Left kidney (tissue), 2 donors: ENCODE data around the gene TCEAL1. TPM values are rescaled to one million over a fixed set of nuclear protein-coding genes. Genes with fewer than 3 reads are reported as not detected.

Experiments used
- DNase-seq: peaks from one replicate; pipeline ENCODE4 v3.0.0-alpha.2; 2013
- polyA plus RNA-seq: library from polyadenylated mRNA; unstranded; fragments of 120-200 nt; gene quantifications from one replicate; pipeline ENCODE4 v1.2.1, GENCODE V29; 2013; ENCODE audit not compliant: insufficient read length

Gene TCEAL1
- polyA plus RNA-seq, 1 donor, result 27.0 TPM

DNA sequence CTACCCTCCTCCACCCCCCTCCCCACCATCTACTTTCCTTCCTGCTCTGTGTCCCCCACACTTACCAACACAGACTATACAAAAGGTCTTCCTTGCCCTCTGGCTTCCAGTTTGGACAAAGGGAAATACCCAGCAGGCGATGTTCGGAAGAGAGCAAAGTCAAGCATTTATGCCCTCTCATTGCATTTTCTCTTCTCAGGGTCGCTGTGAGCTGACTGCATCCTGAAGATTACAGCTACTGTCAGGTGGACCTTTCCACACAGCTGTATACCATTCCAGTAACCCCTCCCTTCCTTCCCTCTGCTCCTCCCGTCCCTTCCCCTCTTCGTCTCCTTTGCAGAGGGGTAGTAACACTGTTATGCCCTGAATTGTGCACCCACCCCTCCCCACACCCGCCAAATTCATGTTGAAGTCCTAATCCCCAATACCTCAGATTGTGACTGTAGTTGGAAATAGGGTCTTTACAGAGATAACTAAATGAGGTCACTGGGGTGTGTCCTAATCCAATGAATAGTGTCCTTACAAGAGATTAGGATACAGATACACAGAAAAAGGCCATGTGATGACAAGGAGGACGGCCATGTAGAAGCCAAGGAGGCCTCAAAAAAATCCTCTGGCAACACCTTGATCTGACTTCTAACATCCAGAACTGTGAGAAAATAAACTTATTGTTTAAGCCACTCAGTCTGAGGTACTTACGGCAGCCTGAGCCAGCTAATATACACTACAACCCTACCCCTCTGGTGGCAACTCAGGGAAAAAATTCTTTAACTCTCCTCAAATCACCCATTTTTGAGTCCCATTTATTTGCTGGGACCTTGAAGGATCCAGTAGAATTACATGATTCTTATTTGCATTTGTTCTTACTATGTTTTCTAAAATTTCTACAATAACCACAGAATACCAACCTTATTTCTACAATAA, 46.0 kb downstream of the TCEAL1 start:
- DNase-seq, result no peak

DNA sequence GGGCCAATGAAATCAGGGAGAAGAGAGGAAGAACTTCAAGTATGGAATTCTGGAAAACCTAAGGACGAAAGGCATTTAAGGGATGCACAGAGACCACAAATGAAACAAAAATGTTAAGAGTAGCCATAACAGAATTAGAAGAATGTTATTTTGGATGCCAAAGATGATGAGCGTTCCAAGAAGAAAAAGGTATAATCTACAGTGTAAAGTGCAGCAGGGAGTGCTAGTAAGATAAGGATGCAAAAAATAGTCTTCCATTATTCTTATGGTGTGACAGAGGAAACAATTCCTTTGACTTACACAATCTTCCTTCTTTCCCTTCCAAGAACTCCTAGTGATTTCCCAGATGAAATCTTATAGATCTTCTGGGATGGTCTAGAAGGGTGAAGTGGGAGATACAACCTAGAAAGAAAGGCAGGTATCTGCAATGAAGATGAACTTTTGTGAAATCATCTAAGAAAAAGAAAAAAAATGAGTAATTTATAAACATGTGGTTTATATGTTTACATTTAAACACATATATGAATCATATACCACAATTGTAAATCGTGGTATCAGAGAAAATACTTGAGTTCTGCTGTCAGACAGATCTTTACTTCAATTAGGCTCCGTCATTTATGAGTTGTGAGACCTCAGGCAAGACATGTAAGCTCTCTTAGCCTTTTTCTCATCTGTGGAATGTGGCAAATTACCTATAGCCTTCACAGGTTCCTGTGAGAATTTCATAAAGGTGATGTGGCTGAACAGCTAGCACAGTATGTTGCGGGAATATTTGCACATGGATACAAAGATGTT, 49.6 kb downstream of the TCEAL1 start:
- DNase-seq, result no peak

Other genes with a start within 250 kb of the TCEAL1 start
- gene RAB40A, start 109.5 kb upstream of the TCEAL1 start, polyA plus RNA-seq, result 5.5 TPM
- 171 TPM for gene TCEAL4, start 43.5 kb upstream of the TCEAL1 start, polyA plus RNA-seq
- 31.5 TPM for gene TCEAL3, start 21.0 kb upstream of the TCEAL1 start, polyA plus RNA-seq
- 359 TPM for gene MORF4L2, start 57.7 kb downstream of the TCEAL1 start, polyA plus RNA-seq
- gene TMEM31, start 81.9 kb downstream of the TCEAL1 start, polyA plus RNA-seq, result 1.8 TPM
- 7.2 TPM for gene PLP1, start 147.9 kb downstream of the TCEAL1 start, polyA plus RNA-seq
- gene RAB9B, start 203.3 kb downstream of the TCEAL1 start, polyA plus RNA-seq, result 3.2 TPM